DOHH2 (cell line): ENCODE data around the gene RAB4A.

Experiments
- H3F3A ChIP-seq: fragments of 200-600 bp; sonication (generic), shearing (Covaris generic); 2 replicates; pipeline ENCODE4 v1.6.0; 2016; ENCODE audit warnings: antibody characterized with exemption, mild to moderate bottlenecking; ENCODE audit not compliant: control insufficient read depth, insufficient read depth
- H3K27ac ChIP-seq: fragments of 200-600 bp; sonication (generic); 2 replicates; pipeline ENCODE4 v1.5.1; 2014; ENCODE audit warnings: low read depth, mild to moderate bottlenecking, low read length, moderate library complexity
- H3K27me3 ChIP-seq: fragments of 200-600 bp; sonication (generic); 2 replicates; pipeline ENCODE4 v1.6.1; 2014; ENCODE audit warnings: mild to moderate bottlenecking, low read length, mixed read lengths; ENCODE audit not compliant: control insufficient read depth
- H3K36me3 ChIP-seq: fragments of 200-600 bp; sonication (generic); 2 replicates; pipeline ENCODE4 v1.6.1; 2014; ENCODE audit warnings: mild to moderate bottlenecking, low read length, moderate library complexity, mixed read lengths; ENCODE audit not compliant: control insufficient read depth
- H3K4me1 ChIP-seq: fragments of 200-600 bp; sonication (generic); 2 replicates; pipeline ENCODE4 v1.6.1; 2014; ENCODE audit warnings: mild to moderate bottlenecking, low read length, mixed read lengths; ENCODE audit not compliant: control insufficient read depth
- H3K4me2 ChIP-seq: fragments of 200-600 bp; sonication (generic); 2 replicates; pipeline ENCODE4 v1.6.0; 2014; ENCODE audit warnings: mild to moderate bottlenecking, low read length, moderate library complexity
- H3K4me3 ChIP-seq: fragments of 200-600 bp; sonication (generic); 2 replicates; pipeline ENCODE4 v1.5.1; 2014; ENCODE audit warnings: mild to moderate bottlenecking, low read length, mixed read lengths
- H3K79me2 ChIP-seq: fragments of 200-600 bp; sonication (generic); 2 replicates; pipeline ENCODE4 v1.6.1; 2014; ENCODE audit warnings: mild to moderate bottlenecking, low read length, mixed read lengths; ENCODE audit not compliant: control insufficient read depth
- H3K9me2 ChIP-seq: fragments of 200-600 bp; sonication (generic); replicated peaks from 2 replicates; pipeline ENCODE4 v1.6.1; 2014; ENCODE audit warnings: mild to moderate bottlenecking, low read length, mixed read lengths; ENCODE audit not compliant: control insufficient read depth
- H3K9me3 ChIP-seq: fragments of 200-600 bp; sonication (generic); 2 replicates; pipeline ENCODE4 v1.6.1; 2014; ENCODE audit warnings: antibody characterized with exemption, low read length, mixed read lengths; ENCODE audit not compliant: control insufficient read depth, insufficient read depth
- H4K20me1 ChIP-seq: fragments of 200-600 bp; sonication (generic); 2 replicates; pipeline ENCODE4 v1.6.0; 2014; ENCODE audit warnings: low read depth, mild to moderate bottlenecking, antibody characterized with exemption, low read length, moderate library complexity; ENCODE audit not compliant: control insufficient read depth, insufficient read depth
- CTCF ChIP-seq: fragments of 200-600 bp; sonication (generic); IDR thresholded peaks from one replicate; pipeline ENCODE4 v1.5.1; 2014; ENCODE audit warnings: antibody characterized with exemption, mild to moderate bottlenecking, low read depth, low read length; ENCODE audit not compliant: poor library complexity, severe bottlenecking
- EZH2phosphoT487 ChIP-seq: fragments of 200-600 bp; sonication (generic); IDR thresholded peaks from 2 replicates; pipeline ENCODE4 v1.6.1; 2017; ENCODE audit warnings: borderline replicate concordance, mild to moderate bottlenecking, antibody characterized with exemption, low read length, moderate library complexity, mixed read lengths

The RAB4A gene

GRCh38 chr1:229252228-229252984 is 18.5 kb upstream of the RAB4A start:
- no peaks in the 10 kb centered on the region for H3K9me3 ChIP-seq
- H3K27me3 ChIP-seq, result peaks cover 10% of the 10 kb centered on the region
- H3F3A ChIP-seq, result no peaks in the 10 kb centered on the region
- H3K27ac ChIP-seq, result no peak overlapping the region
- peaks cover 8% of the 10 kb centered on the region for H3K4me1 ChIP-seq
- no peak overlapping the region for H3K4me3 ChIP-seq
- no peaks in the 10 kb centered on the region for H3K79me2 ChIP-seq
- no peak overlapping the region for H3K4me2 ChIP-seq
- H3K36me3 ChIP-seq, result no peaks in the 10 kb centered on the region
- TF ChIP-seq EZH2phosphoT487 (no peak), CTCF (no peak)
- no peaks in the 10 kb centered on the region for H4K20me1 ChIP-seq
- no peaks in the 10 kb centered on the region for H3K9me2 ChIP-seq

GRCh38 chr1:229253151-229253974 is 17.5 kb upstream of the RAB4A start:
- Histone ChIP-seq H3K4me2 (peak overlapping the region; percentile 42), H3K9me3 (no peaks in the 10 kb centered on the region), H3K9me2 (no peaks in the 10 kb centered on the region), H3K27me3 (peaks cover 10% of the 10 kb centered on the region), H4K20me1 (no peaks in the 10 kb centered on the region), H3K27ac (no peak overlapping the region), H3K36me3 (no peaks in the 10 kb centered on the region), H3F3A (no peaks in the 10 kb centered on the region), H3K79me2 (no peaks in the 10 kb centered on the region), H3K4me3 (peak overlapping the region; percentile 5; the same call in 1 of the 2 replicates), H3K4me1 (peaks cover 11% of the 10 kb centered on the region)
- TF ChIP-seq EZH2phosphoT487 (no peak), CTCF (no peak)

GRCh38 chr1:229254910-229255541 is 15.9 kb upstream of the RAB4A start:
- Histone ChIP-seq H3K9me3 (no peaks in the 10 kb centered on the region), H4K20me1 (no peaks in the 10 kb centered on the region), H3K36me3 (no peaks in the 10 kb centered on the region), H3K27me3 (peaks cover 5% of the 10 kb centered on the region; the same call in 1 of the 2 replicates), H3F3A (no peaks in the 10 kb centered on the region), H3K9me2 (no peaks in the 10 kb centered on the region), H3K4me2 (no peak overlapping the region), H3K79me2 (no peaks in the 10 kb centered on the region), H3K4me1 (peaks cover 16% of the 10 kb centered on the region), H3K27ac (no peak overlapping the region), H3K4me3 (no peak overlapping the region)
- TF ChIP-seq CTCF (no peak), EZH2phosphoT487 (no peak)
